Trophoblast cell (in vitro differentiated cells and primary cell): ENCODE data around the gene NAA15.
A peak's percentile ranks its signal among the peaks of the same experiment; 100 is the strongest.

Source experiments
- DNase-seq, 2 donors: peaks; one replicate each; pipeline ENCODE4 v3.0.0-alpha.2; 2016
- H2AFZ ChIP-seq: 2 replicates; pipeline ENCODE4 v1.6.1; 2013; ENCODE audit warnings: low read length, moderate library complexity, mild to moderate bottlenecking; ENCODE audit not compliant: insufficient read depth, poor library complexity
- H2AK5ac ChIP-seq: 2 replicates; pipeline ENCODE4 v1.6.1; 2013; ENCODE audit warnings: mild to moderate bottlenecking, low read length
- H2BK120ac ChIP-seq: 2 replicates; pipeline ENCODE4 v1.6.1; 2013; ENCODE audit warnings: low read length, mild to moderate bottlenecking, moderate library complexity; ENCODE audit not compliant: insufficient read depth, poor library complexity
- H2BK12ac ChIP-seq: 2 replicates; pipeline ENCODE4 v1.6.1; 2013; ENCODE audit warnings: mild to moderate bottlenecking, low read length, moderate library complexity
- H2BK5ac ChIP-seq: 2 replicates; pipeline ENCODE4 v1.6.1; 2013; ENCODE audit warnings: low read length, low read depth, moderate library complexity, mild to moderate bottlenecking; ENCODE audit not compliant: poor library complexity
- H3K14ac ChIP-seq: 2 replicates; pipeline ENCODE4 v1.6.1; 2013; ENCODE audit warnings: mild to moderate bottlenecking, low read length
- H3K18ac ChIP-seq: 2 replicates; pipeline ENCODE4 v1.6.1; 2013; ENCODE audit warnings: mild to moderate bottlenecking, low read length
- H3K23ac ChIP-seq: 2 replicates; pipeline ENCODE4 v1.6.1; 2013; ENCODE audit warnings: low read length
- H3K27ac ChIP-seq: 2 replicates; pipeline ENCODE4 v1.5.1; 2013; ENCODE audit warnings: low read depth, mild to moderate bottlenecking, inconsistent platforms, low read length, moderate library complexity
- H3K27me3 ChIP-seq: 2 replicates; pipeline ENCODE4 v1.6.1; 2013; ENCODE audit warnings: inconsistent platforms, mild to moderate bottlenecking, low read length, moderate library complexity; ENCODE audit not compliant: insufficient read depth
- H3K36me3 ChIP-seq, 2 experiments: 1 replicate in 1 of 2; 2 replicates in 1 of 2; pipeline ENCODE4 v1.6.1; 2013; ENCODE audit warnings: low read length in 2 of 2, mild to moderate bottlenecking in 2 of 2, moderate library complexity in 1 of 2; ENCODE audit not compliant: insufficient read depth in 2 of 2, control insufficient read depth in 1 of 2
- H3K4ac ChIP-seq: 2 replicates; pipeline ENCODE4 v1.6.1; 2013; ENCODE audit warnings: low read depth, mild to moderate bottlenecking, low read length, moderate library complexity
- H3K4me1 ChIP-seq, 2 experiments: 1 replicate in 1 of 2; 2 replicates in 1 of 2; pipeline ENCODE4 v1.6.1; 2013; ENCODE audit warnings: low read length in 2 of 2, mild to moderate bottlenecking in 2 of 2, moderate library complexity in 1 of 2; ENCODE audit not compliant: insufficient read depth in 2 of 2, control insufficient read depth in 1 of 2
- H3K4me2 ChIP-seq: 2 replicates; pipeline ENCODE4 v1.6.1; 2013; ENCODE audit warnings: inconsistent platforms, mild to moderate bottlenecking, low read length, moderate library complexity
- H3K4me3 ChIP-seq: 2 replicates; pipeline ENCODE4 v1.5.1; 2013; ENCODE audit warnings: mild to moderate bottlenecking, low read depth, low read length, inconsistent platforms
- H3K79me1 ChIP-seq: one replicate; pipeline ENCODE4 v1.6.1; 2013; ENCODE audit warnings: low read length
- H3K79me2 ChIP-seq: 2 replicates; pipeline ENCODE4 v1.6.1; 2013; ENCODE audit warnings: low read length, mild to moderate bottlenecking; ENCODE audit not compliant: control insufficient read depth, insufficient read depth, poor library complexity
- H3K9ac ChIP-seq: 2 replicates; pipeline ENCODE4 v1.6.1; 2013; ENCODE audit warnings: mild to moderate bottlenecking, low read length
- H3K9me3 ChIP-seq: 2 replicates; pipeline ENCODE4 v1.6.1; 2013; ENCODE audit warnings: low read depth, mild to moderate bottlenecking, control low read depth, inconsistent platforms, low read length; ENCODE audit not compliant: insufficient read depth
- H4K12ac ChIP-seq: 2 replicates; pipeline ENCODE4 v1.6.1; 2013; ENCODE audit warnings: low read depth, mild to moderate bottlenecking, low read length, moderate library complexity
- H4K8ac ChIP-seq: 2 replicates; pipeline ENCODE4 v1.6.1; 2013; ENCODE audit warnings: low read depth, mild to moderate bottlenecking, low read length, moderate library complexity
- H4K91ac ChIP-seq: one replicate; pipeline ENCODE4 v1.6.1; 2013; ENCODE audit warnings: low read depth, mild to moderate bottlenecking, low read length, moderate library complexity
- WGBS: extraction: QIAGEN DNeasy Blood & Tissue Kit; methylation state at CpG from one replicate; pipeline ENCODE4 v1.1.7; 2013; ENCODE audit warnings: missing lambda C conversion rate; ENCODE audit not compliant: insufficient read length, insufficient coverage; ENCODE audit errors: extremely low coverage; 5-methylcytosine and 5-hydroxymethylcytosine counted together

The NAA15 gene

GRCh38 chr4:139454111-139455045, 153.1 kb downstream of the NAA15 start, which contains the start of gene RAB33B:
TSS of gene RAB33B (plus strand) at chr4:139454121. CDS start at chr4:139454196, 75 bp downstream.
- Histone ChIP-seq H3K79me1 (peaks cover 11% of the 10 kb centered on the region), H2AK5ac (peak within 1 kb of the TSS; percentile 34), H3K4me2 (peak within 1 kb of the TSS; percentile 82), H3K9me3 (peaks cover 1% of the 10 kb centered on the region), H4K12ac (peak within 1 kb of the TSS; percentile 96), H2BK12ac (peak within 1 kb of the TSS; percentile 30), H2BK120ac (peak within 1 kb of the TSS; percentile 95), H2AFZ (peak within 1 kb of the TSS; percentile 95), H3K4me3 (peak within 1 kb of the TSS; percentile 92), H4K8ac (peak within 1 kb of the TSS; percentile 92), H3K36me3 (no peaks in the 10 kb centered on the region), H3K27me3 (no peaks in the 10 kb centered on the region), H3K18ac (peak within 1 kb of the TSS; percentile 94), H3K4ac (peak within 1 kb of the TSS; percentile 68), H3K14ac (peak within 1 kb of the TSS; percentile 97), H3K27ac (peak within 1 kb of the TSS; percentile 99), H2BK5ac (peak within 1 kb of the TSS; percentile 94), H3K4me1 (peaks cover 9 to 11% of the 10 kb centered on the region in 2 experiments), H4K91ac (peak within 1 kb of the TSS; percentile 93), H3K9ac (peak within 1 kb of the TSS; percentile 92), H3K23ac (no peak within 1 kb of the TSS), H3K79me2 (peaks cover 12% of the 10 kb centered on the region)
- DNase-seq = peak in 1 of 2 donors; percentile 94
- no CpG with 5 or more reads among the region's 46 CpGs for WGBS

GRCh38 chr4:139455126-139455538, 153.8 kb downstream of the NAA15 start:
- peaks cover 9 to 11% of the 10 kb centered on the region in 2 experiments for H3K4me1 ChIP-seq
- H3K23ac ChIP-seq = peak overlapping the region; percentile 61
- peak overlapping the region; percentile 82 for H3K4me2 ChIP-seq
- H4K8ac ChIP-seq = no peak overlapping the region
- peaks cover 14% of the 10 kb centered on the region for H3K79me2 ChIP-seq
- no peaks in the 10 kb centered on the region for H3K27me3 ChIP-seq
- peaks cover 11% of the 10 kb centered on the region for H3K79me1 ChIP-seq
- H4K12ac ChIP-seq = no peak overlapping the region
- no peaks in the 10 kb centered on the region for H3K36me3 ChIP-seq
- no peak overlapping the region for H3K27ac ChIP-seq
- H2BK5ac ChIP-seq = no peak overlapping the region
- H2BK12ac ChIP-seq = no peak overlapping the region
- H3K9me3 ChIP-seq = peaks cover 1% of the 10 kb centered on the region
- H2BK120ac ChIP-seq = no peak overlapping the region
- H3K9ac ChIP-seq = no peak overlapping the region
- H2AK5ac ChIP-seq = no peak overlapping the region
- no peak overlapping the region for H2AFZ ChIP-seq
- no peak overlapping the region for H4K91ac ChIP-seq
- no peak overlapping the region for H3K14ac ChIP-seq
- H3K4ac ChIP-seq = peak overlapping the region; percentile 43
- H3K4me3 ChIP-seq = no peak overlapping the region
- DNase-seq = no peak
- WGBS = no CpG with 5 or more reads among the region's 6 CpGs
- no peak overlapping the region for H3K18ac ChIP-seq

GRCh38 chr4:139457318-139457717, 156.0 kb downstream of the NAA15 start:
- DNase-seq = no peak
- peaks cover 9 to 11% of the 10 kb centered on the region in 2 experiments for H3K4me1 ChIP-seq
- H3K14ac ChIP-seq = no peak overlapping the region
- no peak overlapping the region for H3K4me3 ChIP-seq
- H3K4me2 ChIP-seq = no peak overlapping the region
- no peak overlapping the region for H4K12ac ChIP-seq
- H3K4ac ChIP-seq = no peak overlapping the region
- H4K91ac ChIP-seq = no peak overlapping the region
- no peak overlapping the region for H2BK12ac ChIP-seq
- H2AK5ac ChIP-seq = no peak overlapping the region
- no peaks in the 10 kb centered on the region for H3K36me3 ChIP-seq
- no peak overlapping the region for H3K23ac ChIP-seq
- no peak overlapping the region for H3K27ac ChIP-seq
- WGBS = no CpG with 5 or more reads among the region's 4 CpGs
- no peak overlapping the region for H3K18ac ChIP-seq
- no peaks in the 10 kb centered on the region for H3K27me3 ChIP-seq
- no peak overlapping the region for H2BK5ac ChIP-seq
- H3K79me1 ChIP-seq = peaks cover 11% of the 10 kb centered on the region
- H2BK120ac ChIP-seq = no peak overlapping the region
- H3K9me3 ChIP-seq = peaks cover 1% of the 10 kb centered on the region
- no peak overlapping the region for H3K9ac ChIP-seq
- no peak overlapping the region for H2AFZ ChIP-seq
- H3K79me2 ChIP-seq = peaks cover 14% of the 10 kb centered on the region
- H4K8ac ChIP-seq = no peak overlapping the region

- Histone ChIP-seq H3K18ac (no peak overlapping the region), H3K4me1 (peaks cover 9 to 11% of the 10 kb centered on the region in 2 experiments), H3K27ac (no peak overlapping the region), H3K79me2 (peaks cover 11% of the 10 kb centered on the region), H3K9ac (no peak overlapping the region), H2AK5ac (no peak overlapping the region), H3K79me1 (peaks cover 7% of the 10 kb centered on the region), H2AFZ (no peak overlapping the region), H2BK12ac (no peak overlapping the region), H4K8ac (no peak overlapping the region), H3K36me3 (no peaks in the 10 kb centered on the region), H3K14ac (no peak overlapping the region), H3K9me3 (no peaks in the 10 kb centered on the region), H3K4me3 (no peak overlapping the region), H4K91ac (no peak overlapping the region), H4K12ac (no peak overlapping the region), H3K27me3 (no peaks in the 10 kb centered on the region), H3K4me2 (no peak overlapping the region), H2BK120ac (no peak overlapping the region), H3K23ac (no peak overlapping the region), H3K4ac (no peak overlapping the region), H2BK5ac (no peak overlapping the region)
- WGBS = no CpG with 5 or more reads among the region's 1 CpG
- no peak for DNase-seq
These were observed 157.2 kb downstream of the NAA15 start for GRCh38 chr4:139458543-139458942.
